Hematopoietic multipotent progenitor cell (in vitro differentiated cells): ENCODE data around the gene LSM3. TPM values are rescaled to one million over a fixed set of nuclear protein-coding genes. Genes with fewer than 3 reads are reported as not detected.
A peak's percentile ranks its signal among the peaks of the same experiment; 100 is the strongest.

ENCODE experiments used
- DNase-seq, 3 donors: peaks; one replicate each; pipeline ENCODE4 v3.0.0-alpha.2; 2011 to 2015; ENCODE audit warnings: low read depth in 2 of 3, low spot score in 2 of 3
- total RNA-seq: library from RNA; depleted of rRNA; stranded (reverse); fragments of >200 nt; gene quantifications from one replicate; pipeline ENCODE4 v1.2.3, GENCODE V29; 2012

The LSM3 gene
- total RNA-seq, 1 donor = 2.4 TPM

DNA sequence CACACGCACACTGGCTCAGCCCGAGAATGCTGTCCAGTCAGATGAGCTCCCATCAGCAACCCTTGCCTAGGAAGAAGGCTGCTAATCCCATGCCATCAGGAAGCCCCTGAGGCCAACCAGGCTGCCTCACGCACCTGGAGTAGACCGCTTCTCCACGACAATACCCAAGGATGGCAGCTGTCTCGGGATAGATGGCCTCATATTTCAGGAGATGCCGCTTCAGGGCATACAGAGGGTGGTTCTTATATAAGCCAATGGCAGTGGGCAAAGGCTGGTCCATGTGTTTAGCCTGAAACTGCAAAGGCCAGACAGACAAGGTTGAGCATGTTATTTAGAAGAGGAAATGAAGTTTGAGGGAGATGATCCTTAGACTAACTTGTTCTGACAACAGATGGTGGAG, 22.4 kb upstream of the LSM3 start:
- DNase-seq = no peak

DNA sequence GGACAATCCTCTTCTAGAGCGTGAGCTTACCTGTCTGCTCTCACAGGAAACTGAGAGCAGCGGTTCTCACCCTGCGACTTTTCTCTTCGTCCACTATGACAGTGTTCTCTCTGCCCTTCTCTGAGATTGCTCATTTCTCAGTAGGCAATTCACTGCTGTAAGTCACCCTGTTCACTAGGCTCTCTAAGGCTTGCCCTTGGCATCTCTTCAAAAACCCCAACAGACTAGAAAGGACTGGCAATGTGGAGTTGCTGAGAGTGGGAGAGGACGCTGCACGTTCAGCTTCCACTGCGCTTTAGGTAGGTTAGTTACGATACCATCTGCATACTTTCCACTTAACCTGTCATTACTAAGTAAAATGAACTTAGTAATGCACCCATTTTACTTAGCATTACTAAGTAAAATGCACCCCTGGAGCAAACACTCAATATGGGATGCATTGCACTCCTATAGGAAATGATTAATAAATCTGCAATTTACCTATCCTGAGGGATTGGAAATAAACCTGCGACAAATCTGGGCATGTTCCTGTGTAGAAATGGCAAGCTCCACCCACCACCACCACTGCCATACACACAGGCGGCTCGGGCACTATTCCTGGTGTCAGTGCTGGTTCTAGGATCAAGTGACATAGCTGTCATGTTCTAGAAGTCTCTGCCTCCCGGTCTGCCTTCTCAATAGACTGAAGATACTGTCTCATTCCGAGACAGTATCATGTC, 21.6 kb upstream of the LSM3 start:
- DNase-seq = no peak

DNA sequence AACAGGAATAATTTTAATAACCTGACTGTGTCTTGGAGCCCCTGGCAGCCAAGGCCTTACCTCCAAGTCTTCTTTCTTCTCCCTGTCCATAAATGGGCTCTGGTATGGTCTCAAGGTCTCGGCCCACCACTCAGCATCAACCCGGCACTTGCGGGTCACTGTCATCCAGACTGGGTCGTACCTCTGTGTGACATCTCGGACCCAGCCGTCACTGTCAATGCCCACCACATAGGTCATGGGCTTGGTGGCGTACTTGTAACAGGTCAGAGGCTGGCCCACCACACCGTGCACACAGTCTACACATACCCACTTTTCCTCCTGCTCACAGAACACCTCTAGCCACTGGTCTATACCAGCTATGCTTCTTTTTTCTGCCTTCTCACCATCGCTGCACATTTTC, 20.7 kb upstream of the LSM3 start:
- DNase-seq = no peak

- no peak for DNase-seq
Observed at GRCh38 chr3:14158370-14158769, 20.2 kb upstream of the LSM3 start.

DNA sequence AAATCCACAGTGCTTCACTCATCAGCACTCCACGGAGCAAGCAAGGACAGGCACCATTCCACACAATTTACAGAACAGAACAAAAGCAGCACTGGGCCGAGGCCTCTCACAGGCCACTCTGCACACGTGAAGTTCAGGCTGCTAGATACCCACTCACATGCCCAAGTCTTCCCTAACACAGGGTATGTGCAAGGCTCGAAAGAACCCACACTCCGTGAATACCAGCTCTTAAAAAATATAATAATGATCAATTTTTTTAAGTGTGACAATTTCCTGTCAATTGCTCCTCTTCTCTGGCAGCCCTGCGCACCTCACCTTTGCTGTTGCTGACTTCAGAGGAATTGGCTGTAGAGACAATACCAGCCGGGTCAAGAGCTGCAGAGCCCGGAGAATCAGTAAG, 19.2 kb upstream of the LSM3 start:
- DNase-seq = no peak

DNA sequence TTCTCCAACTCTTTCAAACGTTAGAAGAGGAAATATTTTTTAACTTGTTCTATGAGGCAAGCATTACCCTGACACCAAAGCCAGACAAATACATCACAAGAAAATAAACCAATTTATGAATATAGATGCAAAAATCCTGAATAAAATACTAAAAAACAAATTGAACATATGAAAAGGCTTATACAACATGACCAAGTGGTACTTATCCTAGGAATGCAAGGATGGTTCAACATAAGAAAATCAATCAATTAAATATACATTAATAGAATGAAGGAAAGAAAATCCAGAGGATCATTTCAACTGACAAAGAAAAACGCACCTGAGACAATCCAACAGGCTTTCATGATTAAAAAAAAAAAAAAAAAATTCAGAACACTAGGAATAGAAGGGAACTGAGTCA, 17.3 kb upstream of the LSM3 start:
- DNase-seq = no peak

GRCh38 chr3:14162178-14162577, 16.4 kb upstream of the LSM3 start:
- DNase-seq = no peak

- no peak for DNase-seq
Observed at GRCh38 chr3:14166877-14167603, 11.6 kb upstream of the LSM3 start.

DNA sequence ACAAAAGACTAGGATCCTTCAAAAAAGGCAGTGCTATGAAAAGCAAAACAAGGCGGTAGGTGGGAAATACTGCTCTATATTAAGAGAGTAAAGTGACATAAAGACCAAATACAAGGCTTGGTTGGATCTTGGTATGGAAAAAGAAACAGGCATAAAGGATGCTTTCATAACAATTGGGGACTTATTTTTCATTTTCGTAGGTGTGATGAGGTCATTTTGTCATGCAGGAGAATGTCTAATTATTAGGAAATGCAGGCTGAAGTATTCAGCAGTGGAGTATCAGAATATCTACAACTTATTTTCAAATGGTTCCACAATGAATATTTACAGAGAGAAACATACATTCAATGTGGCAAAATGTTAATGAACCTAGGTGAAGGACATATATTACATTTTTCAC, 9.2 kb upstream of the LSM3 start:
- no peak for DNase-seq

GRCh38 chr3:14169871-14170270, 8.7 kb upstream of the LSM3 start:
- no peak for DNase-seq

GRCh38 chr3:14170531-14171159, 8.0 kb upstream of the LSM3 start:
- DNase-seq = no peak

DNA sequence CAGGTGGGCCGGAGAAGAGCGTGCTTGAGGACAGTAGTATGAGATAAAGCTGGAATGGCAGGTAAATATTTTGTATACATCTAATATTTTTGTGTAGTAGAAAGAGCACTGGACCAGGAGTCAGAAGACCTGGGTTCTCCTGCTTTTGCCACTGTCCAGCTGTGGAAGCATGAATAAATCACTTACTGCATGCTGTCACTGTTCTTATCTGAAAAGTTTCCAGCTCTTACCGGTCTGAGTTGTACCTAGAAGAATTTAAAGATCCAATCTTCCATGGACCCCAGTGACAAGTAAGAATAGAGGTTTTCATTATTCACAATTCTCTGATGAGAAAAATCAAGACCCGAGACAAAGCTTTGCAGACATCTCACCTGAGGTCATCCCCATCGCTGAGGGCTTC, 6.1 kb upstream of the LSM3 start:
- DNase-seq = no peak

GRCh38 chr3:14174483-14174882, 4.1 kb upstream of the LSM3 start:
- no peak for DNase-seq

- peak; percentile 50 to 70 (median 69) for DNase-seq
Observed at GRCh38 chr3:14175383-14176037, 3.1 kb upstream of the LSM3 start.

- DNase-seq = peak in 1 of 3 donors; percentile 16
Observed at GRCh38 chr3:14177580-14178246, 904 bp upstream of the LSM3 start.

- no peak for DNase-seq
Observed at GRCh38 chr3:14179114-14179465, 473 bp downstream of the LSM3 start.

GRCh38 chr3:14179795-14180194, 1.2 kb downstream of the LSM3 start:
- DNase-seq = no peak

GRCh38 chr3:14181253-14181652, 2.6 kb downstream of the LSM3 start:
- no peak for DNase-seq

GRCh38 chr3:14183015-14183577, 4.5 kb downstream of the LSM3 start:
- no peak for DNase-seq

- DNase-seq = no peak
Observed at GRCh38 chr3:14186854-14187458, 8.3 kb downstream of the LSM3 start.
